GF-D8 (cell line): ENCODE results near the gene PHACTR3.

ENCODE experiments used
- DNase-seq: peaks from one replicate; lab custom pipeline; 2025; lab: John Stamatoyannopoulos, UW

Gene PHACTR3

DNA sequence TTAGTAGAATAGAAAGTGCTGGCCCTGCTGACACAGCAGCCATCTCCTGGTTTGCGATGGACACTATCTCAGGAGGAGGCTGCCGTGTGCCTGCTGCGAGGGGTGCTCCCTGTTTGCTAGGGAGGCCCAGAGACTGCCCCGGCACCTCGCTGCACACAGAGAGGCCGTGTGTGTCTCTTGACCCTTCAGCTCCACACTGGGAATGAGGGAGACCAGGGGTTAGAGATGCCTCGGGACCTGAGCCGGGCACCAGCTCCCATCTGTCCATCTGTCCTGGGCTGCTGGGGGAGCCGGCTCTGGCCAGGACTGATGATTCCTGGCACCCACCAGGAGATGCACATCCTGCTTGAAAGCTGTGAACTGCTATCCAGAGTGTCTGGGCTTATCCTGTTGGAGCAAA, 18.2 kb downstream of the PHACTR3 start:
- no peak for DNase-seq

DNA sequence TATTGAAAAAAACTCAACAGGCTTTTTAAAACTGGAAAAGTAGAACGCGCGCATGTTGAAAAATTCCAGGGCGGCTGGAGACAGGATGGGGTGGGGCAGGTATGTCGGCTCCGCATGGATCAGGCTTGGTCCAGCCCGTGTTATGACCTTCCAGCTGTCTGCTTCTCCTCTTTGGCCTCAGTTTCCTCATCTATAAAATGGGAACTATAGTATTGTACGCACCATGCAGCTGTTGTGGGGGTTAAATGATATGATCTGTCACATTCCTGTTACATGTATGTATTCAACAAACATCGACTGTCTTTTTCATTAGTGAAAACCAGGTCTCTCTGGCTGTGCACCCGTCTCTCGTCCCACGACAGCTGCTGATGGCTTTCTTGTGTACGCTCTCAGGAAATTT, 18.8 kb downstream of the PHACTR3 start:
- no peak for DNase-seq

DNA sequence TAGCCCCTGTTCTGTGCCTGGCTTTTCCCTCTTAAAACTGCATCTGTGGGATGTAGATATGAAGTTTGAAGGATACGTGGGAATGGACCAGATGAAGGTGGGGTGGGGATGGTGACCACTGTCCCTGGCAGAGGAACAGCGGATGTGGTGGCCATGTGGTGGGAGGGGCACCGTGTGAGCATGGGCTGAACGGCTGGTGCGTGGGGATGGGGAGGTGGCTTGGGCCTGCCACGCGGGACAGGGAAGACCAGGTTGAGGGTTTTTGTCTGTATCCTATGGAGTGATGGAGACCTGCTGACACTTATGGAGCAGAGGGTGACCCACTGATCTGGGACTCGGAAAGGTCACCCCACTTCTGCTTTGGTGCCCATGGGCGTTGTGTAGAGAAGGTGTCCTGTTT, 19.2 kb downstream of the PHACTR3 start:
- no peak for DNase-seq

DNA sequence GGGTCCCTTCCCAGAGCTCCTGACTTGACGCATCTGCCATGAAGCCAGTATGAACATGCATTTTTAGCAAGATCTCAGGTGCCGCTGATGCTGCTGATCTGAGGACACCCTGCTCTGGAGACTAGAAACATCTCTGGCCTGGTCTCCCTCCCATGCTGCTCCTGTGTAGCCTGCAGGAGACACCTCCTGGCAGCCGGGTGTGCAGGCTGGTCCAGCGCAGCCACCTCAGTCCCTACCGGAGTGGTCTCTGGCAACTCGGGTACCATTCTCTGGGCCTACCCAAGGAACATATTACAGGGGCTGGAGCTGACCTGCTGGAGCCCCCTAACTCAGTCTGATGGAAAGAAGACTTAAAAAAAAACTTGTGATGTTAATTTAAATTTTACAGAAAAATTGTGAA, 20.1 kb downstream of the PHACTR3 start:
- DNase-seq: no peak

DNA sequence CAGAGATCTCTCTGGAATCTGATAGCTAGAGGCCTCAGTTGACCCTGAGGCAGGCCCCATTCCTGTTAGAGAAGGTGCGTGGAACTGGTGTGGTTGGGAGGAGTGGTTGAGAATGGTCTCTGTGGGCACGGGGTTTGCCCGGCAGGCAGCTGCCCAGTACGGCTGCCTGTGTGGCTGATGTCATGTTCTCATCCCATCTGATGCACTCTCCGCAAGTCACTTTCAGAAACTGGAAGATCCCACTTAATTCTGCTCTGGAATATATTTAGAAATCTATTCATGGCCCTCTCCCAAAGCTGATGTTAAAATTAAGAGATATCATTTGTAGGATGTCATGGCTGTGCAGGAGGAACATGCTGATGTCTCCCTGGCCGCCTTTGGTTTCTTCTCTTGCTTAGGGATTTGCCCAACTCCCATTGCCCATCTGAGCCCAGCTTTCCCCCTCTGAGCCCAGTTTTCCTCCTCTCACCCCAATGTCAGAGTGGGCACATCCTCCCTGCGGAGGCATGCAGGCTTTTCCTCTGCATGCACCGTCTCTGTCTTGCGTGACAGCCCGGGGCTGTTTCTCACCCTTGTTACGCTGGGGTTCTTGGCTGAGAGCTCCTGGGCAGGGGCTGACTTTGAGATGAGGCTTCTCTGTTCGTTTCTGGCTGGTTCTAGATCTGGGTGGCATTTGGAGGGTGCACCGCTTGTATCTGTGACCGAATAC, 21.0 kb downstream of the PHACTR3 start:
- no peak for DNase-seq

DNA sequence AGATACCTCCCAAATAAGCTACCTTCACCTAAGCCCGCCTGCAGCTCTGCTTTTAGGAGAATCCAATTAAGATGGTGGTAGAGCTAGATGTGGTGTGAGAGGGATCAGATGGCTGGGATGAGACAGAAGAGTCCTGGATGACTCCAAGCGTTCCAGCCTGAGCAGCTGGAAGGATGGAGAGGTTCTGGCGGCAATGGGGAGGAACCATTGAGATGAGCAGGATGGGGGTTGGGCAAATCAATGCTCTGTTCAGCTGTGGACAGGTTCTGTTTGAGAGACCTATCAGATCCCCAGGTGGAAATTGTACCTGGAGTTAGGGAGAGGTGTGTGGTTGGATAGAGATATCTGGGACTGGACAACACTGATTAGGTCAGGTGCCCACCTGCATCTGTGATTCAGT, 23.0 kb downstream of the PHACTR3 start:
- DNase-seq: no peak

DNA sequence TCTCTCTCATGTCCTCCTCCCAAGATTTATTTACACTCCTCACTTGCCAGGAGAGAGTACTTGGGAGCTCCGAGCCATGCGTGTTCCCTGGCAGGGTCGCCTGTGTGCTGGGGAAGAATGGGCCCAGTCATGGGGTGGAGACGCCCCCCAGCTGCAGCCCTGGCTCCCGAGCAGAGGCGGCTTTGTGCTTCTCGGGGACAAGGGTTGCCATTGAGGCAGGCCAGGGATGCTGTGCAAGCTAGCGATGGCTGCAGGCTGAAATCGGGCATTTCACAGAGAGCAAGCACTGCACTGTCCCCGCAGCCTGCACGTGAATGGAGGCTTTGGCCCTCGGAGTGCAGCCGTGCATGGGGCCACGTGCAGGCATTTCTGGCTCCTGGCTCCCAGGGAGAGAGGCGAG, 23.8 kb downstream of the PHACTR3 start:
- DNase-seq: no peak

DNA sequence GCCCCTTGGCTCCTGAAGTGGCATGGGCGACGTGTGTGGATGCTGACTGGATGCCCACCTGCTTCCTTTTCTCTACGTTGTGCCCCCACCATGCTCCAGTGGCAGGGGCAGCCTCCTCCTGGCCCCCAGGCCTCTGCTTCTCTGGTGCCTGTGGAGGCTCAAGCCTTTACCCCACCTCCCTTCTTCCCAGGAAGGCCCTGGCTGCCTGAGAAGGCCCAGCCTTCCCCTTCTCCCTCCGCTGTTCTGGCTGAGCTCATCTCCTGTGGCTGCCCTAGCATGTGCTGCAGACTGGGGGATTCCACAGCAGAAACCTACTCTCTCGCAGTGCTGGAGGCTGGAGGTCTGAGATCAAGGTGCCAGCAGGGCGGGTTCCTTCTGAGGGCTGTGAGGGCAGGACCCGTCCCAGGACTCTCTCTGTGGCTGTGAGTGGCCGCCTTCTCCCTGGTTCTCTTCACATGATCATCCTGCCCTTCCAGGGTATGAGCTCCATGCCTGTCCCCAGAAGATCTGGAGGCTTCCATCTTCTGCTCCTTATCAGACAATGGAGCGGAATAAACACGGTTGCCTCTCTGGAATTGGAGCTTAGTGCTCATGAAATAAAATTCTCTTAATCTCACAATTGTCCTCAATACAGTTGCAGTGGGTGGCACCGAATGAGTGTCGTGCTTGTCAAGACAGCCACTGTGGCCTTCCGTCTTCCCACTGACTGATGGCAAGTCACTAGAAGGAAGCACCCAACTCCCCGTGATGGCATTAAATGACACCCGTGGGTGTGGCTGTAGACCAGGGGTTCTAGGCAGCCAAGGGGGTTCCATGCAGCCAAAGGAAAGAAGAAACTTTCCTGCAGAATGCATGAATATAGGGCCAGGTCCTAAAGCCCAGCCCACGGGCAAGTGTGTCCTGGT, 25.1 kb downstream of the PHACTR3 start:
- no peak for DNase-seq

DNA sequence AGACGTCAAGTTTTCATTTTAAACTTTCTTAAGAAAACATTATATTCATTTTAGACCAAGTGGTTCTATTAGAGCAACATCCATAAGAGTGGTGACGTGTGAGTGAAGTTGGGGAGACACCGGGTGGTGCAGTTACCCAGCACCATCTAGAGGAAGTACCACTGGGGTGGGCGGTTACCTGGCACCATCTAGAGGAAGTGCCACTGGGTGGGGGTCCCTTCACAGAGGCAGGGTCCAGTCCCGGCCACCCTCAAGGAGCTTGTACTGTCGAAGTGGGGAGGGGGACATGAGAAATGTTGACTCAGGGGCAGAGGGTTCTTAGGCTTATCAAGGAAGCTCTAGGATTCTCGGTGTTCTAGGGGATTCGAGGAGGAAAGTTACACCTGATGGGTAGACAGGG, 26.2 kb downstream of the PHACTR3 start:
- DNase-seq: no peak

DNA sequence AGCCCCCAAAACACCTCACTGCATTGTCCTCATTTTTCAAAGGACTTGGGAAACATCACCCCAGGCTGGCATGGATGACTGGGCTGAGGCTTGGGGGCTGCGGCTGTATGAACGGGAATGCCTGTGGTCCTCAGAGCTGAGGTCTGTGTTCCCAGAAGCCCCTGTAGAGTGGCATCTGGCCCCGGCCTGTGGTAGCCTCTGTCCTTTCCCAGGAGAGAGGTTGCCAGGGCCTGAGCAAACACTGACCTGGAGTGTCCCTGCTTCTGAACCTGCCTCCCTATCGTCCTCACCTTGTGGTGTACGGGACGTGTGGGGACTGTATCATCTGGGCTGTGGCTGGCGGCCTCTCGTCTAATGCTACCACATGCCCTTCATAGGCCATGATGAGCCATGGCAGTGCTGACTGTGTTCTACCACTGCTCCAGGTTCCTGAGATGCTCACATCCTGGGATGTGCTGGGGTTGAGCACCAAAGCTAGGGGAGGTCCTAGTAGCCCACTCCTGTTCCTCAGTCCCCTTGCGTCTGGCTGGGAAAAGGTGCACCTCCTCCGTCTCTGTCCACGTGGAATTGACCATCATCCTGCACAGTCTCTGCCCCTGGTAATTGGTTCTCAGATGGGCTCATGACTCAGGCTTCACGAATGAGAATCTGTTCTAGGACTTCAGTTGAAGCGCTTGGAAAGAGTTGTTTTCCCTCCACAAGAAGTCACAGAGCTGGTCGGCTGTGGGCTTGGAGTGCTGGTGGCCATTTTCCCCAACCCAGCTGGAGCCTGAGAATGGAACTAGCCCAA, 27.6 kb downstream of the PHACTR3 start:
- DNase-seq: no peak

DNA sequence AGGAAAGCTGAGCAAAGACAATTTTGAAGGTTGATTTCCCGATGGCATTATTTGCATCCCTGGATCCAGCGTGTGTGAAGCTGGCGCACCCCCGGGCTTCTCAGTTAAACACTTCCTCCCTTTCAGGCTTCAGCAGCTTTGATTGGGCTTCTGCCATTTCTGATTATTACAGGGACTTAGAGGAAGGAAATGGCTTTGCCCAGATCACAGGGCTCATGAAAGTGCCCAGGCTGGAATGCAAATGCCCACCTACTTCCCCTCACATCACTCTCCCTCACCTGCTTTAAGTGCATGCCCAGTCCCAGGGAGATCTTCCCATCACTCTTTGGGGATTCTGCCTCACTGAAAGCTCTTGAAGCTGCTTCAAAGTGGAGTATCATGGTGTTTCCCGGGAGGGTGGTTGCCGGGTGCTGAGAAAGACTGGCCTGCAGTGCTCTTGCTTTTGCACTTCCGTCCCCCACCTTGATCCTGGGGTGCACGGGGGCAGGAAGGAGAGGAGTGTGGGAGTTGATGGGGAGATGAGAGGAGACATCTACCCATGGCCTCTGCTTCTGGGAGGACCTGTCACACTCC, 28.3 kb downstream of the PHACTR3 start:
- DNase-seq: no peak

DNA sequence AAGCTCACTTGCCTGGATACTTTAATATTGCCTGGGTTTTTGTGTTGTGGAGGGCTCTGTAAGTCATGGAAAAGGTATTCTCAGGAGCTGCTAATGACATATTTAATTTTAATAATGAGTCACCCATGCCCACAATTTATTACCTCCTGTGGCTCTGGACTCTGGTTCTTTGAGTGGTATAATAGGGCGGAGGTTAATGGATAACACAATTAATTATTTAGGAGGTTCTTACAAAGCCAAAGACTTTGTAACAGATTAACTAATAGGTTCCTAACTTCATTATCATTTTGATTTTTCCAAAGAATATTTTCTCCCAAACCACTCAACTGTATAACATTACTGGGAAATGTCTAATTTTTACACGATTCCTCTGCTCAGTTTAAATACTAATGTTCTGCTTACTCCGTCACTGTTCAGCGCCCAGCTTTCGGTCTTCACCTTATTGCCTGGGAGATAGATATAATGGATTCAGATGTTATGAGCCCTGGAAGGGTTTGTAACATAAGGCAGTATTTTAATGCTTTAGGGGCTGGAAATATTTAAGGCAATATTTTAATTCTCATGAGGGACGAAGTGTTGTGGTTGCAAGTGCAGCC, 29.4 kb downstream of the PHACTR3 start:
- DNase-seq: no peak

DNA sequence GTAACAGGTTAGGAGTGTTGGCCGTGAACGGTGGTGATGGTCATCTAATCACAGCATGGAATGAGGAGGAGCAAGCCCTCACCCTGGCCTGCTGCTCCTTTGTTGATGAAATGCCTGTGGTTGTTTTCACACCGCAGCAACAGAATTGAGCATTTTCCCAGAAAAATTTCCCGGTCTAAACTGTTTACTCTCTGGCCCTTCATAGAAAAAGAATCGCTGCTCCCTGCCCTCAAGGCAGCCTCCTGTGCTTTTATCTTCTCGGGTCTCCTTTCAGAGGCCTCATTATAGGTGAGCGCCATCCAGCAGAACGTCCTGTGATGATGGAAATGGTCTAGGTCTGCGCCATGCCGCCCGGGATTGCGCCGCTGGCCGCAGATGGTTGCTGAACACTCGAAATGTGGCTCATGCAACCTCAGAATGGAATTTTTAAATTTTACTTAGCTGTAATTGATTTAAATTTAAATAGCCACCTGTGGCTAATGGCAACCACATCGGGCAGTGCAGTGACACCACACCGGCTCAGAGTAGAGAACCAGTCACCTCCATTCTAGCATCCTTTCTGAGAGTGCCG, 30.2 kb downstream of the PHACTR3 start:
- DNase-seq: no peak

DNA sequence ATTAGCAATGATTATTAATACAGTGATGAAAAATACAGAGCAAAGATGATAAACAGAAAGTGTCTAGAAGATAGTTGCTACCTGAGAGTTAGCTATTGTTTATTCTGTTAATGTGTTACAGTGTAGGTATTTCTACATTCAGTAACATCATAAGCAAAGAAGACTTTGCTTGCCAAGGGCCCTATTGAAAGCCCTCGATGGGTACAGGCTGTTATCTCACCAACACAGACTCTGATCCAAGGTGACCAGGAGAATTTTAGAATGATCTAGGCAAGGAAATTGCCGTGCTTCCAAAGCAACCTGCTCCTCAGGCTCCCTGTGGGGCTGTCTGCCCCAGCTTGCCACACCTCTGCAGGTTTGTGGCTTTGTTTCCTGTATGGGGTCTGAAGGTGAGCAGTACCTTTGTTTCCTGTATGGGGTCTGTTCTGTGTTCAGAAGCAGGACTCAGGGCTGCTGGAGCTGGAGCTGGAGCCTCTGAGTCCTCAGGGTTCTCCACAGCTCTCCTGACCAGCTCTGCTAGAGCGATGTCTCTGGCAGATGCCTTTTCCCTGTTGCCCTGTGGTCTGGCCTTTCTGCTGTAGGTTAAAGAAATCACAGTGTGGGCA, 32.5 kb downstream of the PHACTR3 start:
- no peak for DNase-seq

DNA sequence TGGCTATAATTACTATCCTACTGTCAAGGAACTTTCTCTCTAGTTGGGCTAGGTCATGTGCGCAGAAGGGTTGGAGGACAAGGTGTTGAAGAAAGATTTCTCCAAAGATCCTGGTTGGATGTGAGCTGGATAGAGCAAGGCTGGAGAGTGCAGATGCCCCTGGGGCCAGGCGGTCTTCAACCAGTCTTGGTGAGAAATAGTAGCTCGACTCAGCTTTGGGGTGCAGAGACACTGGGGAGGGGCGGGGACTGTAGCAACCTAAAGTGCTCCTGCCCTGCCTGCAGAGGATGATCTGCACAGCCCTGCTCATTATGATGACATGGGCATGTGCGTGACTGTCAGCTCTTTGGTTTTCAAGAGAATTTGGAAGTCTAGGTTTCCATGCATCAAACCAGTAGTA, 35.9 kb downstream of the PHACTR3 start:
- no peak for DNase-seq

DNA sequence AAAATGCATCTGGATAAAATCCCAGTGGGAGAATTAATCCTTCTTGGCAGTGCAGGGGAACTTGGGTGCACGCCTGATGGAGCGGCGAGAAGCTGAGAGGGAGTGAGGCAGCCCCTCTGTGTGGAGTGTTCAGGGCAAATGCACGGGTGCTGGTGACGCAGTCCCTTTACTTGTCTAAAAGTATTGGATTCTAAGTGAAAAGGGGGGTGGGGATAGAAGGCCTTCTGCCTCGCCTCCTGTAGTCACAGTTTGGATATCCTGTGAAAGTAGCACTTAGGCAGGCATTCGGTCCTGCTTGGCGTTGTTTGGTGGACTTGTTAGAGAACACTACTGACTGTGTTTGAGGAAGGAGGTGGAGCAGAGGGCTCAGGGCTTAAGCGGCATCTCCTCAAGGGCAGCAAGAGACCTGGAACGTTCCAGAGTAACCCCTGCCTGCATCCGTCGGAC, 39.3 kb downstream of the PHACTR3 start:
- no peak for DNase-seq

DNA sequence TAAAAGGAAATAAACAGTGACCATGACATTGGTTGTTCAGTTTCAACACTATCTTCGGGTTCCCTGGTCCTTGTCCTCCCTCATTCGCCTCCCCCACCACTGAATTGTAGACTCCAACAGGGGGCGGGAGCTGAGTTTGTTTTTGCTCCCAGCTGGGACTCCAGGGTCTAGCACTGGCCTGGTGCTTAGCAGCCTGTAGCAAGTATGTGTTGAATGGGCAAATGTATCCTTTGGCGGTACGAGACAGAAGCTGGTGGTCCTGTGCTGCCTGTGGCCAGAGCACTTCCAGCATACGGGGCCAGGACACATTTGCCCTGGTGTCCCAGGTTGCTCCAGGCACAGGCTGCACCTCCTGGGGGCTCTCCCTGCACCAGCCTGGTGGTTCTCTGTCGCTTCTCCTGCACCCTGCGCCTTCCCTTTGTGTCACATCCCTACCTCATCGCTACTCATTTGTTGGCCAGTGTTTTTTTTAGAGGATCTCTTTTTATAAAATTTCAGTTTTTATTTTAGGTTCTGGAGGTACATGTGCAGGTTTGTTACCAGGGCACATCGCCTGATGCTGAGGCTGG, 40.1 kb downstream of the PHACTR3 start:
- DNase-seq: no peak

DNA sequence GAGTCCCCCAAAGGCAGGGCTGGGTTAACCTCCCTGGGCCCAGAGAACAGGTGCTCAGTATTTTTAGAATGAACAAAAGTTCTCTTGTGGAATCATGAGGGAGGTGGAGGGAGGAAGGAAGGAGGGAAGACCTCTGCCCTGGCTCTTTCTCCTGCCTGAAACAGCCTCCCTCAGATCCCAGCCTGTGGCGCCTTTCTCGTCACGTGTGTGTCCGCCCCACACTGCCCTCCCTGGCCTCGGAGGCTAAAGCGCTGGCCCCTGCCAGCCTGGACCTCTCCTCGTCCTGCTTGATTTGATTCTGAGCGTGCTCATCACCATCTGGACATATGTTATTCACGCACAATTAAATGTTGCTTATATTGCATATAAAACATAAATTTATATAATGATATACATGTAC, 40.9 kb downstream of the PHACTR3 start:
- DNase-seq: no peak

DNA sequence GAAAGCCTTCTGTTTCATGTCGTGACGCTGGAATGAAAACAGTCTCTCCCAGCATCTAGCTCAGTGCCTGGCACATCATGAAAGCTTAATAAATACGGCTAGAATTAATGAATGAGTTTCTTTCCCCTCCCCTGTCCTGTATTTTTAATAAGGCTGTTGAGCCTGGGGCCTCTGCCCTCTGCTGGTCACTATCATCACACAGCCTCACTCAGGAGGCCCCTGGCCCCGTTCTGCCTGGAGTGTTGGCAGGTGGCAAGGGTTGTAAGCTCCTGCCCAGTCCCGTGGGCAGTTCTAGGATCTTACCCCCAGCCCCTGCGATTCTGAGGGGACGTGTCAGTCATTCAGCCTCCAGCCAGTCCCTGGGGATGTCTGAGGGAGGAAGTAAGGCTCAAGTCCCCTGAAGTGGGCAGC, 41.4 kb downstream of the PHACTR3 start:
- no peak for DNase-seq

DNA sequence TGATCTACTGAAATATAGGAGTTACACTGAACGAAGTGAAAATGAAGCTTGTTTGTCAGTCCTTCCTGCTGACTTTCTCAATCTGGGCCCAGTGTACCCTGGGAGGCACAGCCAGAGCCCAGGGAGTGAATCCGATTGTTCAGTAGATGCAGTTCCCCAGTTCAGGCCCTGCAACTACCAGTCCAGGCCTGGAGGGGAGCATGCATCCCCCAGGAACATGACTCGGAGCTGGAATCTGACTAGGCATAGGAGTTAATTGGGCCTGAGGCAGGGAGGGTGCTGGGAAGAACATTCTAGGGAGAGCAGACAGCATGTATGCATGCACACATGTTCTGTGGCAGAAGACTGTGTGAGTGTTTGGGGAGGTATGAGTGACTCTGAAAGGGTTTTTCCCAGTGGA, 42.1 kb downstream of the PHACTR3 start:
- DNase-seq: no peak

DNA sequence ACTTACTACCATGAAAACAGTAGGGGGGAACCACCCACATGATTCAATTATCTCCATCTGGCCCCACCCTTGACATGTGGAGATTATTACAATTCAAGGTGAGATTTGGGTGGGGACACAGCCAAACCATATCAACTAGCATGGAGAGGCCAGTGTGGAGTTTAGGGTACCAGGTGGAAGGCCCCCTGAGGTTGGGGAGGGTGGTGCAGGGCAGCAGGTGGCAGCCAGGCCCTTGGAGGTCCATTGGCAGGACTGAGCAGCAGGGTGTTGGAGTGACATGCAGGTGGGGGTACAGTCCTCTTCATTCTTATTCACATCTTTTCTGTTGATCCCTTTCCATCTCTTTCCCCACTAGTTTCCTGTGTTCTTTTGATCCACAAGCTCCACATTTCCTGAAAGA, 42.9 kb downstream of the PHACTR3 start:
- no peak for DNase-seq
